DMS114 treated with DMSO at 0.1 percent for 48 hours (cell line): ENCODE measurements around the gene CD163.
"Not testable (repeated sequence)": the region's sequence is repeated elsewhere in the genome, so short reads cannot be mapped to it uniquely, and the experiment has no call there.

ENCODE experiments used
- DNase-seq: peaks from one replicate; lab custom pipeline; 2025; ENCODE audit not compliant: unreplicated experiment; lab: John Stamatoyannopoulos, UW

The CD163 gene

DNA sequence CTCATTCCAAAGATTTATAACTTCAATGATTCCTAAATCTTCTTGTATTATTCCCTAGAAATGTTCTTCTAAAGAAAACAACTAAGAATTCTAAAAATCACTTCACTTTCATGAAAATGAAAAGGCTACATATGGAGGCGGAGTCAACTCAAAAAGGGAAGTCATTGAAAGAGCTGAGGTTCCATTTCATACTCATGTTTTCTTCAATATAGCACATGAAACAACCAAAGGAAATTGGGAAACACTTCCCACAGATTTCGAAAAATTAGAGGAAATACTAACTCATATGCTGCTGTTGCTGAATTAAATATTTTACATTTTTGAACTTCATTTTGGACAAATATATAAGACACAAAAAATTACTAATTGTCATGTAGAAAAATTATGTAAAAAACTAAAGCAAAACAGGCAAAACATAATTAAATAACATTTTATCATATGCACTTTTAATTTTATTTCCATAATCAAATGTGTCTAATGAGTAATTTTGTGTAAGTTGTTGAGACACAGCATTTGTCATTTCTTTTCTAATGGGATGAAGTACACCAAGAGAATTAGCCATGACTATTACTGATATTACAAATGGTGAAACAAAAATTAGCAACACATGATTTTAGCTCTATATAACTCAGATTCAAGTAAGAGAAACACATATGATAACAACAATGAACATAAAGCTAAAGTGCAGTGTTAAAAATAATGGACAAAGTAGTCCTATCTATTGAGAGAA, at the start of gene CD163:
Gene CD163 (minus strand): TSS at position 92 of the 730 bp plus-strand sequence. CDS start 87 bp downstream, at position 5.
- no peak for DNase-seq

DNA sequence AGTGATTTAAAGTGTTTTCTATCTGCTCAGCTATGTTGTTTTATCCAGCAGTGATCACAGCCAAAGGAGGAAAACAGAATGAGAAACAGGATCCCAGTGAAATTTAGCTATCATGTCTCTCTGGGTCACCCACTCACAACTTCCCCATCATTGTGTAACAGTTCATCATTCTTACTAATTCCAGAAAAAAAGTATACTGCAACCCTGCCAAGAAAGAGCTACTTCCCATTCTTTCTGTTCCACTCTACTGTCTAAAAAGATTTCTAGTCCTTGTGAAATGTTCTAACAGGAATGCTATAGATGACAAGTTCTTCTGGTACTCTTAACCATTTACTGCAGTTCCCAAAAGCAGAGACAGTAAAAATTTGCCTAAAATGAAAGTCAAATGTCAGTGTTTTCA, 39.2 kb upstream of the CD163 start:
- DNase-seq: no peak

DNA sequence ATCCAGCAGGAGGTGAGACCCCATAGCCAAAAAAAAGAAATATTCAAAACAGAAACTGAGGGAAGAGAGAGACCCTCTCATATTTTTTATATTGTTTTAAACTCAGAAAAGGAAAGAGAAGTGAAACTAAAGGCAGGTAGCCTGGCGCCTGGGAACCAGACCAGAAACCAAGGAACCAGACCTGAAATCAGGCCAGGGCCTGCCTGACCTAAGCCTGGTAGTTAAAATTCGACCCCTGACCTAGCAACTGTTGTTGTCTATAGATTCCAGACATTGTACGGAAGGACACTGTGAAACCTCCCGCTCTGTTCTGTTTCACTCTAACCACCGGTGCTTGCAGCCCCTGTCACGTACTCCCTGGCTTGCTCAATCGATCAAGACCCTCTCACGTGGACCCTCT, 38.5 kb upstream of the CD163 start:
- DNase-seq: no peak

DNA sequence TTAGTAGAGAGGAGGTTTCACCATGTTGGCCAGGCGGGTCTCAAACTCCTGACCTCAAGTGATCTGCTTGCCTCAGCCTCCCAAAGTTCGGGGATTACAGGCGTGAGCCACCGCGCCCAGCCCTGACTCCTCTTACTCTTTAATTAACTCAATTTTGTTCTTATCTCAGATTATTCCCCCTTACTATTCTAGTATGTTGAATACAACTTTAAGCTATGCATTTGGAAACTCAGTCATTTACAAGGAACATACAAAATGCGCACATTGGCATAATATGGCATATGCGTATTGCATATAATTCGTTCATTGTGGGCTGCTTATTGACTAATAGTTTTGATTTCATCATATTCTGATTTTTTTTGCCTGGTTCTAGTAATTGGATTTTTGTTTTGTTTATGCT, 10.8 kb upstream of the CD163 start:
- no peak for DNase-seq

DNA sequence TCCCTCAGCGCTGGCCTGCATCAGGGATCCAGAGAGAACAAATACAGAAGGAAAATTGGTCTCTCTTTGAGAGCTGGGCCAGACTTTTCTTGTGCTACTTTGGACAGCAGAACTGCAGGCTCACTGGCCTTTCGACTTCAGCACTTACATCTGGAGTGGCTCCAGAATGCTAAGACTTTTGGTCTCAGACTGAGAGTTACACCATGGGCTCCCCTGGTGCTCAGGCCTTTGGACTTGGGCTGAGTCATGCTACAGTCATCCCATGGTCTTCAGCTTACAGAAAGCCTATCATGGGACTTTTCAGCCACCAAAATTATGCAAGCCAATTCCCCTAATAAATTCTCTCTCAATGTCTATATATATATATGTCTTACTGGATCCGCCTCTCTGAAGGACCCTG, 9.0 kb upstream of the CD163 start:
- no peak for DNase-seq

DNA sequence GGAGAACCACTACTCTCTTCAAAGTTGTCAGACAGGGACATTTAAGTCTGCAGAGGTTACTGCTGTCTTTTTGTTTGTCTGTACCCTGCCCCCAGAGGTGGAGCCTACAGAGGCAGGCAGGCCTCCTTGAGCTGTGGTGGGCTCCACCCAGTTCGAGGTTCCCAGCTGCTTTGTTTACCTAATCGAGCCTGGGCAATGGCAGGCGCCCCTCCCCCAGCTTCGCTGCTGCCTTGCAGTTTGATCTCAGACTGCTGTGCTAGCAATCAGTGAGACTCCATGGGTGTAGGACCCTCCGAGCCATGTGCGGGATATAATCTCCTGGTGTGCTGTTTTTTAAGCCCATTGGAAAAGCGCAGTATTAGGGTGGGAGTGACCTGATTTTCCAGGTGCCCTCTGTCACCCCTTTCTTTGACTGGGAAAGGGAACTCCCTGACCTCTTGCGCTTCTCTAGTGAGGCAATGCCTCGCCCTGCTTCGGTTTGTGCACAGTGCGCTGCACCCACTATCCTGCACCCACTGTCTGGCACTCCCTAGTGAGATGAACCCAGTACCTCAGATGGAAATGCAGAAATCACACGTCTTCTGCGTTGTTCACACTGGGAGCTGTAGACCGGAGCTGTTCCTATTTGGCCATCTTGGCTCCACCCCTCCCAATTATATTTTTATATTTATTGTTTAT, 6.4 kb upstream of the CD163 start:
- DNase-seq: not testable (repeated sequence)

DNA sequence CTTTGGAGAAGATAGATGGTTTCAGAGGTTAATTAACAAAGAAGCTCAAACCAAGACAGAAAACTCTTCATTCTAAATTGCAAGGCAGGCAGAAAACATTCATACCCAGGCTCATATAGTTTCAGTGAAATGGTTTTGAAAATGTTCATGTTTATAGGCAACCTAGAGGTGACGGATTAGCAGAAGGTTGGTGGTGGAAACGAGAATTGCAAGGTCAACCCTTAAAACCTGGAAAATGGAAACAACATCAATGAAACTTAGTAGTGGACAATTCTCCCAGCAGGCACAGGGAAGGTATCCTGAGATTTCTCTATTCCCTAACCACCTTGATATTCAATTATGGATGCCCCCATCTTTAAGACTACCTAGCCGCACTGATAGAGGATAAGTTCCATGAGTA, 965 bp downstream of the CD163 start:
- DNase-seq: no peak

DNA sequence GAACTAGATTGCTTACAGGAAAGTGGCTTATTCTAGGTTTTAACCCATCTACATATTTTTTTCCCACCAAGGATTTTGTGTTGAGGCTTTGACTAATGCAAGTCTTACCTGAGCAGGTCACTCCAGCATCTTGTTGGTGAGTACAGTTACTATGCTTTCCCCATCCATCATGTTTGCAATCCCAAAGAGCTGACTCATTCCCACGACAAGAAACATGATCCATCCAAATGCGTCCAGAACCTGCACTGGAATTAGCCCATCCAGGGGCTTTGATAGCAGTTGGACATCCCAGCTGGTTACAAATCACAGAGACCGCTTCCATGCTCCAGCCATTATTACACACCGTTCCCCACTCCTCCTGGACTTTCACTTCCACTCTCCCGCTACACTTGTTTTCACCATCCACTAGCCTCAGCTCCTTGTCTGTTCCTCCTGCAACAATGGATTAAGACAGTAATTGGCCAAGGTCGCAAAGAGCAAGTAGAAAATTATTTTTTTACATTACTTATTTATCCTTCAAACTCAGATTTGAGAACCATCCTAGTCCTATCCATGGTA, 2.5 kb downstream of the CD163 start:
- no peak for DNase-seq

DNA sequence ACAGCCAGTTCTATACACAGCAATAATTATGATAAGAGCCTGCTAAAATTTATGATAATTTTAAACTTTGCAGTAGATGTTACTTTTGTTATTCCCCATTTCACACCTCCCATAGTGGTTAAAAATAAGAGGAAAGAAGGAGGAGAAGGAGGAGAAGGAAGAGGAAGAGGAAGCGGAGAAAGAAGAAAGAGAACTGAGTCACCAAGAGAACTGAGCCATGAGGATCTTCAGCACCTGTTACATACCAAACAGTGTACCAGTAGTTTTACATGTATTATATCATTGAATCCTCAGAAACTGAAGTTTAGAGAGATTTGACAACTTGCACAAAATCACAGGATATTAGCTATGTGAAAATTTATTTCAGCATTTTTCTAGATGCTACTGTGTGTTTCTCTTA, 3.9 kb downstream of the CD163 start:
- DNase-seq: no peak

DNA sequence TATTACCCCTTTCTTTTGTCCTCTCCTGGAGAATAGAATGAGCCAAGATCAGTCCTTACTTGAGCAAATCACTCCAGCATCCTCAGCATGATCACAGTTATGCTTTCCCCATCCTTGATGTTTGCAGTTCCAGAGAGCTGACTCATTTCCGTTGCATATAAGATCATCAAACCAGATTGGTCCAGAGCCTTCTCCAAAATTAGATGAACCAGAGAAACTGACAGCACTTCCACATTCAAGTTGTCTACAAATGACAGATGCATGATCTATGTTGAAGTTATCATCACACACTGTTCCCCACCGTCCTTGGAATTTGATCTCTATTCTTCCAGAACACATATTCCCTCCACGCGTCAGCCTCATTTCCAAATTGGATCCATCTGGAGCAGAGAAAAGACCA, 4.8 kb downstream of the CD163 start:
- no peak for DNase-seq

DNA sequence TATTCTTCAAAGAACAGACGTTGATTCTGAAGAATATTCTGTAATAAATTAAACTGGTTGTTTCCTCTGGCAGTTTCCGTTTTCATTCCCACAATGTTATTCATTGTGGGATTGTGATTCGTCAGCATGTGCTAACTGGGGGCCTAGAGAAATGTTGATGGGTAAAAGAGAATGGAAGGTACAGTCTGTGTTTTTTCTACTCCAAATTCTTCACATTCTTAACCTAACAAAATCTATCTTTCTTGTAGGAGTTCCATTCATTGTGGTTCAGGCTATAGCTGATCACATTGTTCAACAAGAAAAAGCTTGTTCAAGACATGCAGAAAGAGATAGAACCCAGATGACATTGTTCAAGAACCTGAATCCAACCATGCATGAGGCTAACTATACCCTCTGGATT, 5.9 kb downstream of the CD163 start:
- no peak for DNase-seq

DNA sequence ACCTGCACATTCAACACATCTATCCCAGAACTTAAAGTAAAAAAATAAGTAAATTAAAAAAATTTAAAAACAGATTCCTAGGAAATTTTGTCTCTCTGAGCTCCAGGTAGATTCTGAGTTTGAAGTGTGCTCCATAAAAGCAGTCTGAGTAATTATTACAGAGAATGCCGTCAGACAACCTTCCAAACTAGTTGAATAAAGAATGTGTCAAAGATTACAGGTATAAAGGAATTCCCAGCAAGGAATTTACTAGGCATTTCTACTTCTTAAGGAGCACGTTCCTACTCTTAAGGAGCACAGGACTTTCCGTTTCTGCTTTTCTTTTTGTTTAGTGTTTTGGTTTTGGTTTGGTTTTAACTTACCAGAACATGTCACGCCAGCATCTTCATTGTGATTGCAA, 7.1 kb downstream of the CD163 start:
- no peak for DNase-seq

DNA sequence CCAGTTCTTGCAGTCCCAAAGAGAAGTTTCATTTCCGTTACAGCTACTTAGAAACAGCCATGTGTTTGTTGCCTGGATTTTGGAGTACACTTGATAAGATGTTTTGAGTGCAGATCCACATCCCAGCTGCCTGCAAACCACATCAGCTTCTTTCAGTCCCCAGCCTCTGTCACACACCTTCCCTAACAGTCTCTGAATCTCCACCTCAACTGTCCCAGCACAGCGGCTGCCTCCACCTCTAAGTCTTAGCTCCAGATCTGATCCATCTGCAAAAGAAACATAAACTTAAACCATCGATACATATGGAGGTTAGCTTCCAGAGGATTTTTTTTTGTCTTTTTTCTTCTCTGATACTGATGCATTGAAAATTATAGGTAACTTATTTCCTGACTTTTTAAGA, 8.4 kb downstream of the CD163 start:
- no peak for DNase-seq

DNA sequence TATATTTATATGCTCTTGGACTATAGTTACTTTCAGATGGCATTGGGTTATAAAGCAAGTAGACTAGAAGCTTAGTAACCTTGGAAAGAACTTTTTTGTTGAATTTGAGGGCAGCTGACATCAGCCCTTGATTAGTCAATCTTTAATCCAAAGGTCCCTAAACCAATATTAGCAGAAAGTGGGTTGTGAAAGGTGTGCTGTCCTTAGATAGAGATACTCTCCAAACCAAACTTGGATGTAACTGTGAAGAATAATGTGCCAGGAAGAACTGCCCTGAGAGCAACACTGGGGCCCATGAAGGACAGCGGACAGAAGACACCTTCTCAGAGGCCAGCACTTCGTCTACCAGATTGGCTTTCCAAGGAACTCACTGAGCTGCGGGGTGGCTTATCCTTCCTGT, 10.6 kb downstream of the CD163 start:
- DNase-seq: no peak

DNA sequence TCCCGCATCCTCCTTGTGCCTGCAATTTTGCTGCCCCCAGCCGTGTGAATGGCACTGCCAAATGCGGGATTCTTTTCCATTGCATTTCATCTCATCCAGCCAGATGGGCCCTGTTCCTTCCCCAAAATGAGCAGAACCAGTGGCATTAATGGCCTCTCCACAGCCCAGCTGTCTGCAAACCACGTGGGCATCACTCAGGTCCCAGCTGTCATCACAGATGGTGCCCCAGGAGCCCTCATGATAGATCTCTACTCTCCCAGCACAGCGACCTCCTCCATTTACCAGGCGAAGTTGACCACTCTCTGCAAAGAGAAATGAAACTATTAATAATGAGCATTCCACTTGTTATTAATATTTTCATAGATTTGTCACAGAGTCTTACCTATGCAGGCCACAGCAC, 17.1 kb downstream of the CD163 start:
- DNase-seq: no peak

DNA sequence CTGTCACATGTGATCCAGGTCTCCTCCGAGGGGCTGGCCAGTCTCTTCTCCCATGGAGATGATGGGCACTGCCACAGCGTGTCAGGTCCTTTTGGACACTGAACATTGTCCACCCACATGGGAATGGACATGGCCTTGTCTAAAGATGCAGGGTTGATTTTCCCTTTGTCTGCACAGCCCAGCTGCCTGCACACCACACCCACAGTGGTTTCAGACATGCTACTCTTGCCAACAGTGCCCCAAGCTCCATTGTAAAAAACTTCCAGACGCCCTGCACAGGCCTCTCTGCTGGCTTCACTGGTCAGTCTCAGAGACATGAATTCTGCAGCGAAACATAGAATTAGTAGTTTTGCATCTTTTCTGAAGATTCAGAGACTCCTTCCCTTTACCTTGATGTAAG, 18.5 kb downstream of the CD163 start:
- no peak for DNase-seq

DNA sequence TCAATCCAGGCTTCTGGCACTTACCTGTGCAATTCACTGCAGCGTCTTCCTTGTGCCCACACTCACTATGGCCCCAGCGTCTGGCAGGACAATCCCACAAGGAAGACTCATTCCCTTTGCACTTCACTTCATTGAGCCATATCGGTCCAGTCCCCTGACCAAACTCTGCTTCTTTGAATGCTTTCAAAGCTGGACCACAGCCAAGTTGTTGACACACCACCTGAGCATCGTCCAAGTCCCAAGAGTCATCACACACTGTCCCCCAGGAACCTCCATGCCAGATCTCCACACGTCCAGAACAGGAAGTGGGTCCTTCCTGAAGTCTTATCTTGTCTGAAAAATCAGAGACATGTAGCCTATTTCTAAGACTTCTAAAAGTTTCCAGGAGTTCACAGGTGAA, 20.2 kb downstream of the CD163 start:
- no peak for DNase-seq

DNA sequence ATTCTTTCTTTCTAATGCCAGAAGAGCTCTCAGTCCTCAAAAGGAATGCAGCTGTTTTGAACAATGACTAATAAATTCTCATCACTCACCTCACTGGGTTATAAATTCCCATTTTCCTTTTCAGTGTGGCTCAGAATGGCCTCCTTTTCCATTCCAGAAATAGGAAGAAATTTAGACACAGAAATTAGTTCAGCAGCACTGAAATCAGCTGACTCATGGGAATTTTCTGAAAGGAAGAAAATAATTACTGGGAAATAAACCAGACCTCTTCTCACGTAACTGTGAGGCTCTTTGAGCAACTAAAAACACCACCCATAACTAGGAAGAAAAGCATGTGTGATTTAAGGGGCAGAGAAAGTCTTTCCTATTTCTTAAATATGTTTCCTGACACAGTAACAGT, 23.8 kb downstream of the CD163 start:
- no peak for DNase-seq

DNA sequence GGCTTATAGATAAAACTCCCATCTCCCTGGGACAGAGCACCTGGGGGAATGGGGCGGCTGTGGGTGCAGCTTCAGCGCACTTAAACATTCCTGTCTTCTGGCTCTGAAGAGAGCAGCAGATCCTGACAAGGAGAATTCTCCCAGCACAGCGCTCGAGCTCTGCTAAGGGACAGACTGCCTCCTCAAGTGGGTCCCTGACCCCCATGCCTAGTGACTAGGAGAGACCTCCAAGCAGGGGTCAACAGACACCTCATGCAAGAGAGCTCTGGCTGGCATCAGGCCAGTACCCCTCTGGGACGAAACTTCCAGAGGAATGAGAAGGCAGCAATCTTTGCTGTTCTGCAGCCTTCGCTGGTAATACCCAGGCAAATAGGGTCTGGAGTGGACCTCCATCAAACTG, 31.5 kb downstream of the CD163 start:
- no peak for DNase-seq

DNA sequence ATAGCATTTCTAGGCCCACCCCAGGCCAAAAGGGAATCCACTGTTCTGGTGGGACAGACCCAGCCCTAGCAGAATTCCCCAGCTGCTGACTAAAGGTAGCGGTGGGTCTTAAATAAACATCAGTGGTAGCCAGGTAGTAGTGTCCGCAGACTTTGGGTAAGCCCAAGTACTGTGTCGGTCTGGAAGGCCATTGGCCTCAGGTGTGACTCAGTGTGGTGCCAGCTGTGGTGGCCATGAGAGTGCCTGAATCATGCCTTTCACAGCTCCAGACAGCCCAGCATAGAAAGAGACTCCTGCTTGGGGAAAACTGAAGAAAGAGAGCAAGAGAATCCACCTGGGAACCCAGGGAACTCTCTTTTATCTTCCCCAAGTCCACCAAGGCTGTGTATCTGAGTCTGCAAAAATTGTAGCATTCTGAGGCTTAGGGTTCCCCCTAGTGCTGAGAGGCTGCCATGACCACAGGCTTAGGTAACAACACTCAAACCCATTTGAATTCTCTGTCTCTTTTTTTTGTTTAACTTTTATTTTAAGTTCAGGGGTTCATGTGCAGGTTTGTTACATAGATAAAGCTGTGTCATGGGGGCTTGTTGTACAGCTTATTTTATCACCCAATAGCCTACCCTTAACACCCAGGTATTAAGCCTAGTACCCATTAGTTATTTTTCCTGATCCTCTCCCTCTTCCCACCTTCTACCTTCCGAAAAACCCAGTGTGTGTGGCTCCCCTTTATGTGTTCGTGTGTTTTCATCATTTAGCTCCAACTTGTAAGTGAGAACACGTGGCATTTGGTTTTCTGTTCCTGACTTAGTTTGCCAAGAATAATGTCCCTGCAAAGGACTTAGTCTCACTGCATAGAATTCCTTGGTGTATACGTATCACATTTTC, 43.0 kb downstream of the CD163 start:
- peak; percentile 40 for DNase-seq

DNA sequence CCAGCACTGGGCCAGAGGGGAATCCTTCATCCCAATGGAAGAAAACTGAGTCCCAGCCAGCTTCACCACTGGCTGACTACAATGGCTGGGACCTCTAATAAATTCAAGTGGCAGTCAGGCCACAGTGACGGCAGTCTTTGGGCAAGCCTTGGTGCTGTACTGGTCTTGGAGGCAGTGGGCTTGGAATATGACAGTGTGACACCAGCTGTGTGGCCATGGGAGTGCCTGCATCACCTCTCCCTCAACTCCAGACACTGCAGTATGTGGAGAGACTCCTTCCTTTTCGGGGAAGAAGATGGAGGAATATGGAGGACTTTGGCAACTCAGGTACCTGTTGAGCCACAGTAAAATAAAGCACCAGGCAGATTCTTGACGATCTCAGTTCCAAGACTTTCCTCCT, 43.6 kb downstream of the CD163 start:
- no peak for DNase-seq

DNA sequence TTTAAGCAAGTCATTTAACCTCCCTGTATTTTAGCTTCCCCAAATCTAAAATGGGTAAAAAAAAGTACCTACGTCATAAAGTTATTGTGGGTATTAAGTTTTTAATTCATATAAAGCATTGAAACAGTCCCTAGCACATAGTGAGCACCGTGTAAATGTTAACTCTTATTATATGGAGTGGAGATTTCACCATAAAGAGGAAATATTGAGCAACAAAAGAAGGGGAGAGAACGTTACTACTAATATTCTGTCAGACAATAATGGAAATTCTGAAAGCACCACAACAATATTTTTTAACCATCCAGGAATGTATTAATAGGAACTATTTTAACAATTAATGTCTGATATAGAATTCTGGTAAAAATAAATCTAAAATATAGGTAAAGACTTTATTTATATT, 51.8 kb downstream of the CD163 start:
- DNase-seq: no peak
